GM21447 (cell line): ENCODE results near the gene PKP1.

Source experiments
- ATAC-seq: cut with Tn5 transposase; IDR thresholded peaks from one replicate; pipeline ENCODE4 v1.9.1; 2021; ENCODE audit not compliant: unreplicated experiment

Gene PKP1

GRCh38 chr1:201259476-201260235, 23.6 kb upstream of the PKP1 start:
- ATAC-seq = no peak

- ATAC-seq = no peak
These were observed 23.1 kb upstream of the PKP1 start for GRCh38 chr1:201260236-201260590.

- no peak for ATAC-seq
These were observed 22.5 kb upstream of the PKP1 start for GRCh38 chr1:201260648-201261311.

GRCh38 chr1:201261771-201262547, 21.3 kb upstream of the PKP1 start:
- ATAC-seq = no peak

- no peak for ATAC-seq
These were observed 20.2 kb upstream of the PKP1 start for GRCh38 chr1:201262963-201263608.

GRCh38 chr1:201264072-201264471, 19.2 kb upstream of the PKP1 start:
- ATAC-seq = no peak

GRCh38 chr1:201264554-201264953, 18.8 kb upstream of the PKP1 start:
- no peak for ATAC-seq

- no peak for ATAC-seq
These were observed 17.6 kb upstream of the PKP1 start for GRCh38 chr1:201265756-201266155.

GRCh38 chr1:201266276-201266675, 17.0 kb upstream of the PKP1 start:
- no peak for ATAC-seq

GRCh38 chr1:201266774-201267173, 16.5 kb upstream of the PKP1 start:
- no peak for ATAC-seq

GRCh38 chr1:201267481-201268229, 15.7 kb upstream of the PKP1 start:
- no peak for ATAC-seq

GRCh38 chr1:201268604-201269151, 14.6 kb upstream of the PKP1 start:
- no peak for ATAC-seq

- ATAC-seq = no peak
These were observed 14.0 kb upstream of the PKP1 start for GRCh38 chr1:201269281-201269680.

GRCh38 chr1:201269900-201270410, 13.4 kb upstream of the PKP1 start:
- ATAC-seq = no peak

- no peak for ATAC-seq
These were observed 12.5 kb upstream of the PKP1 start for GRCh38 chr1:201270616-201271390.

GRCh38 chr1:201272799-201273198, 10.5 kb upstream of the PKP1 start:
- no peak for ATAC-seq

GRCh38 chr1:201274616-201275252, 8.6 kb upstream of the PKP1 start:
- no peak for ATAC-seq

- ATAC-seq = no peak
These were observed 8.0 kb upstream of the PKP1 start for GRCh38 chr1:201275253-201275666.

GRCh38 chr1:201276891-201277290, 6.4 kb upstream of the PKP1 start:
- no peak for ATAC-seq
